IMR-90 (cell line): Measurements from ENCODE around the gene ZNF526. TPM values are rescaled to one million over a fixed set of nuclear protein-coding genes. Genes with fewer than 3 reads are reported as not detected.

Experiments
- ATAC-seq: fragments of 200-7000 bp; cut with Tn5 transposase; 2 replicates; pipeline ENCODE4 v1.9.1; 2020; ENCODE audit warnings: low read depth, mild to moderate bottlenecking, moderate library complexity
- BruUV-seq: library from RNA; stranded (reverse); fragments of 400-500 nt; replicated peaks from 2 replicates; lab custom pipeline; 2021; lab: Mats Ljungman, UMichigan
- CTCF ChIA-PET: fragments of 300-600 bp; formaldehyde crosslinking; extraction: SDS; loops from one replicate; lab custom pipeline; 2021; ENCODE audit warnings: antibody characterized with exemption; lab: Yijun Ruan, JAX
- POLR2A ChIA-PET: fragments of 300-600 bp; sonication (Branson Sonifier 250); formaldehyde crosslinking; loops from one replicate; lab custom pipeline; 2022; ENCODE audit warnings: antibody characterized with exemption; ENCODE audit not compliant: unreplicated experiment; lab: Charles Lee
- DNase-seq: peaks from one replicate; pipeline ENCODE4 v3.0.0; 2013
- H2AFZ ChIP-seq: replicated peaks from 2 replicates; pipeline ENCODE3; 2013; ENCODE audit warnings: low read length, mild to moderate bottlenecking; ENCODE audit not compliant: poor library complexity
- H2AK5ac ChIP-seq: 2 replicates; pipeline ENCODE4 v1.6.1; 2013; ENCODE audit warnings: low read depth, low read length, inconsistent platforms
- H2AK9ac ChIP-seq: replicated peaks from 2 replicates; pipeline ENCODE3; 2013; ENCODE audit warnings: mild to moderate bottlenecking, low read depth, low read length, moderate library complexity; ENCODE audit not compliant: poor library complexity
- H2BK120ac ChIP-seq: 2 replicates; pipeline ENCODE4 v1.6.1; 2013; ENCODE audit warnings: low read depth, low read length, inconsistent platforms
- H2BK15ac ChIP-seq: 3 replicates; pipeline ENCODE4 v1.6.1; 2013; ENCODE audit warnings: low read depth, low read length, inconsistent platforms
- H2BK20ac ChIP-seq: 2 replicates; pipeline ENCODE4 v1.6.1; 2013; ENCODE audit warnings: low read depth, mild to moderate bottlenecking, inconsistent platforms, low read length, moderate library complexity
- H2BK5ac ChIP-seq: 2 replicates; pipeline ENCODE4 v1.6.1; 2013; ENCODE audit warnings: mild to moderate bottlenecking, low read depth, low read length, inconsistent platforms; ENCODE audit not compliant: poor library complexity, severe bottlenecking
- H3K14ac ChIP-seq: replicated peaks from 2 replicates; pipeline ENCODE4 v1.6.1; 2013; ENCODE audit warnings: low read depth, low read length, inconsistent platforms
- H3K18ac ChIP-seq: 2 replicates; pipeline ENCODE4 v1.6.1; 2013; ENCODE audit warnings: low read depth, low read length, control low read depth
- H3K23ac ChIP-seq: 2 replicates; pipeline ENCODE4 v1.6.1; 2013; ENCODE audit warnings: low read depth, low read length, inconsistent platforms
- H3K27ac ChIP-seq: 2 replicates; pipeline ENCODE4 v1.5.1; 2013; ENCODE audit warnings: mild to moderate bottlenecking, control low read depth, low read length; ENCODE audit not compliant: insufficient read depth
- H3K27me3 ChIP-seq: 2 replicates; pipeline ENCODE4 v1.6.1; 2013; ENCODE audit warnings: low read length; ENCODE audit not compliant: control insufficient read depth, insufficient read depth
- H3K36me3 ChIP-seq: 2 replicates; pipeline ENCODE4 v1.6.1; 2013; ENCODE audit warnings: low read length, mixed read lengths; ENCODE audit not compliant: control insufficient read depth, insufficient read depth
- H3K4ac ChIP-seq: 2 replicates; pipeline ENCODE4 v1.6.1; 2013; ENCODE audit warnings: low read depth, low read length, inconsistent platforms
- H3K4me1 ChIP-seq: 2 replicates; pipeline ENCODE4 v1.6.1; 2013; ENCODE audit warnings: low read length, mixed read lengths; ENCODE audit not compliant: control insufficient read depth, insufficient read depth
- H3K4me2 ChIP-seq: 2 replicates; pipeline ENCODE4 v1.6.1; 2013; ENCODE audit warnings: low read depth, mild to moderate bottlenecking, control low read depth, low read length, moderate library complexity
- H3K4me3 ChIP-seq: 2 replicates; pipeline ENCODE4 v1.5.1; 2013; ENCODE audit warnings: low read depth, mild to moderate bottlenecking, control low read depth, low read length, moderate library complexity; ENCODE audit not compliant: insufficient read depth
- H3K56ac ChIP-seq: 2 replicates; pipeline ENCODE4 v1.6.1; 2013; ENCODE audit warnings: low read length, inconsistent platforms; ENCODE audit not compliant: insufficient read depth; ENCODE audit errors: extremely low read depth
- H3K79me1 ChIP-seq, 2 experiments: 2 replicates each; pipeline ENCODE4 v1.6.1; 2013; ENCODE audit warnings: low read length in 2 of 2, inconsistent platforms in 1 of 2, low read depth in 1 of 2
- H3K9ac ChIP-seq: 2 replicates; pipeline ENCODE4 v1.6.1; 2013; ENCODE audit warnings: low read depth, low read length, control low read depth
- H3K9me1 ChIP-seq: 2 replicates; pipeline ENCODE4 v1.6.1; 2013; ENCODE audit warnings: low read length, inconsistent platforms; ENCODE audit not compliant: insufficient read depth
- H3K9me3 ChIP-seq: 2 replicates; pipeline ENCODE4 v1.6.1; 2013; ENCODE audit warnings: low read length; ENCODE audit not compliant: control insufficient read depth, insufficient read depth
- H4K20me1 ChIP-seq: 2 replicates; pipeline ENCODE4 v1.6.1; 2013; ENCODE audit warnings: low read length, inconsistent platforms; ENCODE audit not compliant: insufficient read depth
- H4K5ac ChIP-seq: 2 replicates; pipeline ENCODE4 v1.6.1; 2013; ENCODE audit warnings: mild to moderate bottlenecking, low read depth, low read length, control low read depth
- H4K8ac ChIP-seq, 2 experiments: 2 replicates each; pipeline ENCODE4 v1.6.1; 2013; ENCODE audit warnings: low read depth in 2 of 2, low read length in 2 of 2, control low read depth in 1 of 2, inconsistent platforms in 1 of 2
- H4K91ac ChIP-seq: 2 replicates; pipeline ENCODE4 v1.6.1; 2013; ENCODE audit warnings: low read depth, low read length, inconsistent platforms; ENCODE audit not compliant: insufficient read depth
- BHLHE40 ChIP-seq: fragments of 150-350 bp; IDR thresholded peaks from 2 replicates; pipeline ENCODE4 v1.6.1; 2016; ENCODE audit warnings: mild to moderate bottlenecking, low read depth, low read length
- CEBPB ChIP-seq: IDR thresholded peaks from 2 replicates; pipeline ENCODE4 v1.6.1; 2012; ENCODE audit warnings: low read depth, low read length, improper control_type of control experiment
- ELK1 ChIP-seq: fragments of 150-350 bp; IDR thresholded peaks from 2 replicates; pipeline ENCODE4 v1.6.1; 2016; ENCODE audit warnings: low read depth, mild to moderate bottlenecking, low read length, moderate library complexity, borderline replicate concordance
- FOS ChIP-seq: fragments of 150-350 bp; IDR thresholded peaks from 2 replicates; pipeline ENCODE4 v1.6.1; 2016; ENCODE audit warnings: low read depth, low read length
- MAZ ChIP-seq: IDR thresholded peaks from 2 replicates; pipeline ENCODE4 v1.6.1; 2012; ENCODE audit warnings: low read depth, mild to moderate bottlenecking, low read length, improper control_type of control experiment, moderate library complexity, borderline replicate concordance
- MXI1 ChIP-seq: IDR thresholded peaks from 2 replicates; pipeline ENCODE4 v1.6.1; 2012; ENCODE audit warnings: low read depth, mild to moderate bottlenecking, low read length, moderate library complexity, borderline replicate concordance
- NFE2L2 ChIP-seq: fragments of 150-350 bp; IDR thresholded peaks from 2 replicates; pipeline ENCODE4 v1.6.1; 2016; ENCODE audit warnings: low read depth, mild to moderate bottlenecking, low read length
- POLR2A ChIP-seq: IDR thresholded peaks from 2 replicates; pipeline ENCODE4 v1.6.1; 2012; ENCODE audit warnings: mild to moderate bottlenecking, low read depth, low read length
- RAD21 ChIP-seq: IDR thresholded peaks from 2 replicates; pipeline ENCODE4 v1.6.1; 2012; ENCODE audit warnings: low read length, improper control_type of control experiment
- RCOR1 ChIP-seq: IDR thresholded peaks from 2 replicates; pipeline ENCODE4 v1.6.1; 2012; ENCODE audit warnings: mild to moderate bottlenecking, low read length, improper control_type of control experiment; ENCODE audit not compliant: insufficient replicate concordance
- RFX5 ChIP-seq: IDR thresholded peaks from 2 replicates; pipeline ENCODE4 v1.8.0; 2012; ENCODE audit warnings: low read depth, mild to moderate bottlenecking, low read length, moderate library complexity
- SMC3 ChIP-seq: fragments of 150-350 bp; IDR thresholded peaks from 2 replicates; pipeline ENCODE4 v1.6.1; 2016; ENCODE audit warnings: low read depth, mild to moderate bottlenecking, antibody characterized with exemption, low read length, moderate library complexity
- WGBS, 2 experiments: methylation state at CpG; one replicate each; pipeline versions ENCODE4 v1.1.5 to v1.1.7; 2013; ENCODE audit warnings: missing lambda C conversion rate in 2 of 2; ENCODE audit not compliant: insufficient read length in 1 of 2; ENCODE audit errors: extremely low coverage in 2 of 2; 5-methylcytosine and 5-hydroxymethylcytosine counted together
- dilution Hi-C: fragments of 300-500 bp; cut with HindIII; formaldehyde crosslinking; loops from one replicate; pipeline ENCODE4 v1.14.3; 2018; ENCODE audit warnings: low sequenced_read_pairs; ENCODE audit not compliant: unreplicated experiment
- in situ Hi-C: fragments of 300-500 bp; cut with MboI; formaldehyde crosslinking; loops from 3 replicates; pipeline ENCODE4 v1.14.3; 2019; ENCODE audit warnings: low sequenced_read_pairs, inconsistent platforms, mixed read lengths
- intact Hi-C: fragments of 100-400 bp; cut with micrococcal nuclease; formaldehyde crosslinking; loops from 2 replicates; pipeline ENCODE4 v1.10.0; 2022
- polyA plus RNA-seq, 3 experiments: library from polyadenylated mRNA; depleted of rRNA; stranded (reverse); fragments of >200 nt; gene quantifications; 2 replicates each; pipeline ENCODE4 v1.2.3, GENCODE V29; 2012; ENCODE audit warnings: low replicate concordance in 1 of 3
- total RNA-seq: library from RNA; depleted of rRNA; stranded (reverse); fragments of >200 nt; gene quantifications from 2 replicates; pipeline ENCODE4 v1.2.3, GENCODE V29; 2012
- TF ChIP-seq, protein P1 (sequence below): fragments of 150-350 bp; IDR thresholded peaks from 2 replicates; pipeline ENCODE4 v1.6.1; 2017; ENCODE audit warnings: mild to moderate bottlenecking, antibody characterized with exemption, low read length, low read depth
- TF ChIP-seq, protein P2 (sequence below): conservative IDR thresholded peaks from 2 replicates; pipeline ENCODE4 v1.5.1; 2012; ENCODE audit warnings: mild to moderate bottlenecking, low read depth, low read length, improper control_type of control experiment

The ZNF526 gene
- total and polyA plus RNA-seq, 2 of the 4 experiments (the other 2 are of a cell fraction): 7.3 to 13.6 TPM

GRCh38 chr19:42208612-42209011 lies 11.5 kb upstream of the ZNF526 start:
- Histone ChIP-seq H2AFZ (no peak overlapping the region), H3K9ac (no peak overlapping the region), H3K18ac (no peak overlapping the region), H3K14ac (no peak overlapping the region), H3K4ac (peak overlapping the region; percentile 98; the same call in 1 of the 2 replicates), H3K36me3 (peaks cover 36% of the 10 kb centered on the region), H4K91ac (peak overlapping the region; percentile 92), H4K8ac (peak overlapping the region; percentile 9 to 21; a peak in 3 of 4 replicates), H3K23ac (no peak overlapping the region), H4K5ac (no peak overlapping the region), H3K9me1 (peaks cover 30% of the 10 kb centered on the region), H3K9me3 (no peaks in the 10 kb centered on the region), H2AK9ac (no peak overlapping the region), H3K27me3 (no peaks in the 10 kb centered on the region), H3K4me1 (peaks cover 13% of the 10 kb centered on the region), H3K27ac (no peak overlapping the region; the same call in 1 of the 2 replicates), H2BK120ac (peak overlapping the region; percentile 98), H3K56ac (no peak overlapping the region), H2AK5ac (peak overlapping the region; percentile 94), H3K79me1 (peaks cover 24 to 86% of the 10 kb centered on the region in 2 experiments), H4K20me1 (no peaks in the 10 kb centered on the region; the same call in 1 of the 2 replicates), H3K4me3 (no peak overlapping the region), H2BK5ac (peak overlapping the region; percentile 97), H2BK15ac (peak overlapping the region; percentile 91; the same call in 2 of the 3 replicates), H2BK20ac (peak overlapping the region; percentile 96), H3K4me2 (no peak overlapping the region)
- no peak for TF ChIP-seq CEBPB
- no peak for TF ChIP-seq RAD21
- TF ChIP-seq, protein P1, sequence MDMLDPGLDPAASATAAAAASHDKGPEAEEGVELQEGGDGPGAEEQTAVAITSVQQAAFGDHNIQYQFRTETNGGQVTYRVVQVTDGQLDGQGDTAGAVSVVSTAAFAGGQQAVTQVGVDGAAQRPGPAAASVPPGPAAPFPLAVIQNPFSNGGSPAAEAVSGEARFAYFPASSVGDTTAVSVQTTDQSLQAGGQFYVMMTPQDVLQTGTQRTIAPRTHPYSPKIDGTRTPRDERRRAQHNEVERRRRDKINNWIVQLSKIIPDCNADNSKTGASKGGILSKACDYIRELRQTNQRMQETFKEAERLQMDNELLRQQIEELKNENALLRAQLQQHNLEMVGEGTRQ: no peak
- no peak for TF ChIP-seq RFX5
- TF ChIP-seq SMC3: no peak
- TF ChIP-seq, protein P2, sequence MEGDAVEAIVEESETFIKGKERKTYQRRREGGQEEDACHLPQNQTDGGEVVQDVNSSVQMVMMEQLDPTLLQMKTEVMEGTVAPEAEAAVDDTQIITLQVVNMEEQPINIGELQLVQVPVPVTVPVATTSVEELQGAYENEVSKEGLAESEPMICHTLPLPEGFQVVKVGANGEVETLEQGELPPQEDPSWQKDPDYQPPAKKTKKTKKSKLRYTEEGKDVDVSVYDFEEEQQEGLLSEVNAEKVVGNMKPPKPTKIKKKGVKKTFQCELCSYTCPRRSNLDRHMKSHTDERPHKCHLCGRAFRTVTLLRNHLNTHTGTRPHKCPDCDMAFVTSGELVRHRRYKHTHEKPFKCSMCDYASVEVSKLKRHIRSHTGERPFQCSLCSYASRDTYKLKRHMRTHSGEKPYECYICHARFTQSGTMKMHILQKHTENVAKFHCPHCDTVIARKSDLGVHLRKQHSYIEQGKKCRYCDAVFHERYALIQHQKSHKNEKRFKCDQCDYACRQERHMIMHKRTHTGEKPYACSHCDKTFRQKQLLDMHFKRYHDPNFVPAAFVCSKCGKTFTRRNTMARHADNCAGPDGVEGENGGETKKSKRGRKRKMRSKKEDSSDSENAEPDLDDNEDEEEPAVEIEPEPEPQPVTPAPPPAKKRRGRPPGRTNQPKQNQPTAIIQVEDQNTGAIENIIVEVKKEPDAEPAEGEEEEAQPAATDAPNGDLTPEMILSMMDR: no peak
- no peak for TF ChIP-seq MAZ
- TF ChIP-seq POLR2A: no peak
- no peak for TF ChIP-seq ELK1
- no peak for TF ChIP-seq MXI1
- TF ChIP-seq BHLHE40: no peak
- TF ChIP-seq NFE2L2: no peak
- no peak for TF ChIP-seq RCOR1
- no peak for TF ChIP-seq FOS
- WGBS, 2 experiments: 92% methylated on average over 6 of the region's 11 CpGs; no CpG with 5 or more reads in 1 of the 2 experiments
- ChIA-PET CTCF (no interaction called here), POLR2A (no interaction called here)
- ATAC-seq (no peak), DNase-seq (no peak)
- dilution Hi-C loops (no loop called here), in situ Hi-C loops (no loop called here), intact Hi-C loops (no loop called here)
- no TSS peak for BruUV-seq
